A673 (cell line): ENCODE data around the gene STIM1.

Source experiments
- CTCF ChIP-seq: fragments of 300-800, 200-600 bp; sonication (generic); conservative IDR thresholded peaks from 2 replicates; pipeline ENCODE4 v1.5.1; 2017; ENCODE audit warnings: low read depth, mild to moderate bottlenecking, antibody characterized with exemption, low read length, moderate library complexity, mixed read lengths
- EZH2 ChIP-seq: fragments of 200-600 bp; sonication (generic); IDR thresholded peaks from 2 replicates; pipeline ENCODE4 v1.6.1; 2017; ENCODE audit warnings: borderline replicate concordance, low read depth, mild to moderate bottlenecking, mixed read lengths, antibody characterized with exemption, low read length; ENCODE audit not compliant: poor library complexity, severe bottlenecking

- no peak for TF ChIP-seq CTCF
- TF ChIP-seq EZH2, result no peak
These were observed 240.2 kb downstream of the STIM1 start for GRCh38 chr11:4095509-4096230.
